Measurements from ENCODE around the gene GOLGA5.
"Not testable (repeated sequence)": the region's sequence is repeated elsewhere in the genome, so short reads cannot be mapped to it uniquely, and the experiment has no call there.

The GOLGA5 gene

GRCh38 chr14:92832137-92832700 is 38.1 kb downstream of the GOLGA5 start:
- no peak for DNase-seq (ENCODE audit: low read depth)

DNA sequence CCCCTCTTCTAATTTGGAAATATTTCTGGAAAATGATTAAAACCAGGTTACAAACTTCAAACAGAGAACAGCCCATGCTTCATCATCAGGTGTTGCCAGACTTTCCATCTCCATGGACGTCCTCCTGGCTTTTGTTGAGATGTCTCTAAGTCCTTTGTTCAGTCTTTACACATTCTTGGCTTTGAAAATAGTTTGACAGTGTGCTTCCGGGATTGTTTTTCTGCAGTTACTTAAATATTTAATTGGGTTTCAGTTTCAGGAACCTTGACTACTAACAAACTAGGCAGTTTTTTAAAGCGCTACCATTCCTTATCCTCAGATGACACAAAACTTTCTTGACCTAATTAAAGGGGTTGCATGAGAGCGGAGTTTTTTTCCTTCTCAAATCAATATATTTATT is 47.8 kb downstream of the GOLGA5 start:
- no peak for DNase-seq (ENCODE audit: low read depth)

DNA sequence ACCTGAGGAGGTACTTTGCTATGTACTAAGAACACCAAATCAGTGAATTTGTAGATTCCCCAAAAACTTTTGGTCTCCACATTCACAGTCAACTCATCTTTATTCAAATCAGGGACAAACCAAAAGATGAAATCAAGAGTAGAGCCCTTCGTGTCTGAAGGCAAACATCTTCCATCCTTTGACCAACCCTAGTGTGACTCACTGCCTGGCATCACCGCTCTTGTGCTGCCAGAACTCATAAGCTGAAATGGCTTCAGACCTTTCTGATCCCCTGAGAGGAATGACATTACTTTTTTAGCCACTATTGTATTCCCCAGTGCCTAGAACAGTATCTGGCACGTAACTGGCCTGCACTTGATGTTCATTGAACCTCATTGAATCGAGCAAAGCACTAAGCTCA is 50.1 kb downstream of the GOLGA5 start:
- no peak for DNase-seq (ENCODE audit: low read depth)

- DNase-seq (ENCODE audit: low read depth): peak; percentile 31
Observed at GRCh38 chr14:92846162-92846897, 52.2 kb downstream of the GOLGA5 start.

- no peak for DNase-seq (ENCODE audit: low read depth)
Observed at GRCh38 chr14:92847278-92847677, 53.2 kb downstream of the GOLGA5 start.

GRCh38 chr14:92847749-92848148 is 53.6 kb downstream of the GOLGA5 start:
- no peak for DNase-seq (ENCODE audit: low read depth)

GRCh38 chr14:92848887-92849286 is 54.8 kb downstream of the GOLGA5 start:
- no peak for DNase-seq (ENCODE audit: low read depth)

DNA sequence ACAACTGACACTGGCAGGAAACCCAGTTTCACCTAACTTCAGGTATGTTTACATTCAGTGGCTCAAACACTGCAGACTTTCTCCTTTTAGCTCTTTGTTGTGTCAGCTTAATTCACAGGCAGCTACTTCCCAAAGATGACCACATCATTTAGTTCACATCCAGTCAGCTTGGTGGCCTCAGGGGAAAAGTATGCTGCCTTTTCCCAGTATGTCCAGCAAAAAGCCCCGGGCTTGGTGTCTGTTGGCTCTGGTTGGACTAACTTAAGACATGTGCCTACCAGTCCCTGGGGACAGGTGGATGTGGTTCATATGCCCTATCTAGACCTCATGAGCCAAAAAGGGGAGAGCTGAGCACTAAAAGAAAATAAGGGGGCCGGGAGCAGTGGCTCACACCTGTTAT is 56.4 kb downstream of the GOLGA5 start:
- DNase-seq (ENCODE audit: low read depth): no peak

DNA sequence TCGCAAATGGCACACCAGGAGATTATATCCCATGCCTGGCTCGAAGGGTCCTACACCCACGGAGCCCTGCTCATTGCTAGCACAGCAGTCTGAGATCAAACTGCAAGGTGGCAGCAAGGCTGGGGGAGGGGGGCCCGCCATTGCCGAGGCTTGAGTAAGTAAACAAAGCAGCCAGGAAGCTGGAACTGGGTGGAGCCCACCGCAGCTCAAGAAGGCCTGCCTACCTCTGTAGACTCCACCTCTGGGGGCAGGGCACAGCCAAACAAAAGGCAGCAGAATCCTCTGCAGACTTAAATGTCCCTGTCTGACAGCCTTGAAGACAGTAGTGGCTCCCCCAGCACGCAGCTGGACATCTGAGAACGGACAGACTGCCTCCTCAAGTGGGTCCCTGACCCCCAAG is 59.0 kb downstream of the GOLGA5 start:
- DNase-seq (ENCODE audit: low read depth): not testable (repeated sequence)

DNA sequence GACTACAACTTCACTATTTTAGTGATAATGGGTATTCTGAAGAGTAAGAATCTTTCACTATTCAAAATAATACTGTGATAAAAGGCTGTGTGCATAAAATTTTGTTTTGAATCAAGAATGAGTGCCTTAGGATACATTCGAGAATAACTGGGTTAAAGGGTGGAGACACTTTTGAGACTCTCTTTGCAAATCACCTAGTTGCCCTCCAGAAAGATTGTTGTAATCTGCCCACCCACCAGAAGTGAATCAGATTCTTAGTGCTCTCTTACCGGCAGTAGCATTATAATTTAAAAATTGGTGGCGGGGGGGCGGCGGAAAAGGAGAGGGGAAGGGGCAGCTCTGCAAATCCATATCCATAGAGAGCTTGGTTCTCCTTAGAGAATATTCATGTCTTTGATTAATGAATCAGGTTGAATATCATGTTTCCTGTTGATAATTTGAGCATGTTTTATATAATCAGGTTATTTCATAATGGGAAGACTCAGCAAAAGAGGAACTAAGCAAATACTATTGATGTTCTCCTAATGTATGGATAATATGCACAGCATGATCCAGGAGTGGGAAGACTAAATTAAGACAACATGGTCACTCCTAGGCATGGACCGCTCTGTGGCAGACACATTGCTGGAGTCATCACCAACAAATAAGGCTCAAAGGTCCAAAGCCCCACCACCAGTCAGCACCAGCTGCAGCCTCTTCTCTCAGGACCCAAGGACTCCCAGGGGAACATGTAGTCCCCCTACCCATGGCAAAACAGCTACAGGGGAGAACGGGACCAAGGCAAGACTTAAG is 66.1 kb downstream of the GOLGA5 start:
- no peak for DNase-seq (ENCODE audit: low read depth)

DNA sequence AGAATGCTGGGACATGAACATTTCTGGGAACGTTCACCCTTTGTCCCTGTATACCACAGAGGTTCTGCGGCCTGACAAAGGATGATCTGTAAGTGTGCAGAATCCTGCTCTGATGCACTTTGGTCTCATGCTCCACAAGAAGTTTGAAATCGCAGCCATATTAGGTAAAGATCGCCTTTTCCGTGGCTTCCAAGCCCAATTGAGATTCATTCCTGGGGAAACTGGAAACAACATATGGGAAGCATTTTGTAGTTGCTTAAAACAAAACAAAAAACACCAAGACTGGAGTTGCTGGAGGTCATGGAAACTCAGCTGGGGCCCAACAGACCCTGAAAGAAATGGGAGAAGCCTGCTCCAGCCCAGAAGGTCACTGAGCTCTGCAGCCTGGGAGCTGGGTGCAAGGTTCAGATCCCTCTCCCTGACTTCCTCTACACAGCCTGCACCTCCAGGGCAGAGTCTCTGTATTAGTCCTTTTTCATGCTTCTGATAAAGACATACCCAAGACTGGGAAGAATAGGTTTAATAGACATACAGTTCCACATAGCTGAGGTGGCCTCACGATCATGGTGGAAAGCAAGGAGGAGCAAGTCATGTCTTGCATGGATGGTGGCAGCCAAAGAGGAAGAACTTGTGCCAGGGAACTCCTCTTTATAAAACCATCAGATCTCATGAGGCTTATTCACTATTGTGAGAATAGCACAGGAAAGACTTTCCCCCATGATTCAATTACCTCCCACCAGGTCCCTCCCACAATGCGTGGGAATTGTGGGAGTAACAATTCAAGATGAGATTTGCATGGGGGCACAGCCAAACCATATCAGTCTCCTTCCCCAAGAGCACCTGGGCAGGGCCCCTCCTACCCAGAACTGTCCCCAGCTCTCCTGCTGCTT is 68.0 kb downstream of the GOLGA5 start:
- DNase-seq (ENCODE audit: low read depth): no peak

- DNase-seq (ENCODE audit: low read depth): no peak
Observed at GRCh38 chr14:92863286-92864080, 69.4 kb downstream of the GOLGA5 start.

- no peak for DNase-seq (ENCODE audit: low read depth)
Observed at GRCh38 chr14:92865674-92866073, 71.6 kb downstream of the GOLGA5 start.

- DNase-seq (ENCODE audit: low read depth): no peak
Observed at GRCh38 chr14:92866181-92866752, 72.2 kb downstream of the GOLGA5 start.

DNA sequence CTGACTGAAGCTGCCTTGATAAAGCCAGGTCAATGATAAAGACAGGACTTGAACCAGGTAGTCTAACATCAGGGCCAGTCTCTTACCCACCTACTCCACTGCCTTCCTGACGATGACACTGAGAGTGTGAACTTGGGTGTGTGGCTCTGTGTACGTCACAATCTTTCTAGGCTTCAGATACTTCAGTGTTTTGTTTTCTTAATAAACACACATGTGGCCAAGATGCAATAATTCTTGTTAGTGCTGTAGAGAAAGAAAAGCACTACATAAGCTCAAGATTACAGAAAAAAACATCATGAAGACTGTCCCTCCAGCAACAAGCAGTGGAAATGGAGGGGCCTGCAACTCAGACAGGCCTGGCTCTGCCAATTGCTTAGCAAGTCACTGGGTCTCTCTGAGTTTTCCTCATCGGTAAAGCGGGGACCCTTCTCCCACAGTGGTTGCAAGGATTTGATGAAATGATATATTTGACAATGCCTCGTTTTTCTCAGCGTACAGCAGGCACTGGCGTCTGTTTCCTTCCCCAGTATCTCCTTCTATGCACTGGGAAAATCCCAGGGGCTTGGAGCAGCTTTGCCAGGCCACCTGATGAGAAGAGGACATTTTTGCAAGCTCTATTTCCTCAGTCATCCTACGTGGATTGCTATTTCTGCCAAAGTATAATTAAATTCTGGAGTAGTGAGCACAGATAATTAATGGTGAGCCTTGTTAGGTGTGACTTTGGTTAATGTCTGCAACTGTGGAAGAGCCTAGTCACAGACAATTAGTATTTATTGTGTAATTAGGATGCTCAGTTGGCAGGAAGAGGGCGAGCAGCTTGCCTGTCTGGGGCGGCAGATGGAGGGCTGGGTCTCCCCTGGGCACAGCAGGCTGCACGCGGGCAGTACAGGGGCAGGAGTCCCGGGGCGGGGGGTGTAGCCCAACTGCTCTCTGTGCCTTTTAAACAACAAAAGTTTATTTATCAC is 73.1 kb downstream of the GOLGA5 start:
- no peak for DNase-seq (ENCODE audit: low read depth)

DNA sequence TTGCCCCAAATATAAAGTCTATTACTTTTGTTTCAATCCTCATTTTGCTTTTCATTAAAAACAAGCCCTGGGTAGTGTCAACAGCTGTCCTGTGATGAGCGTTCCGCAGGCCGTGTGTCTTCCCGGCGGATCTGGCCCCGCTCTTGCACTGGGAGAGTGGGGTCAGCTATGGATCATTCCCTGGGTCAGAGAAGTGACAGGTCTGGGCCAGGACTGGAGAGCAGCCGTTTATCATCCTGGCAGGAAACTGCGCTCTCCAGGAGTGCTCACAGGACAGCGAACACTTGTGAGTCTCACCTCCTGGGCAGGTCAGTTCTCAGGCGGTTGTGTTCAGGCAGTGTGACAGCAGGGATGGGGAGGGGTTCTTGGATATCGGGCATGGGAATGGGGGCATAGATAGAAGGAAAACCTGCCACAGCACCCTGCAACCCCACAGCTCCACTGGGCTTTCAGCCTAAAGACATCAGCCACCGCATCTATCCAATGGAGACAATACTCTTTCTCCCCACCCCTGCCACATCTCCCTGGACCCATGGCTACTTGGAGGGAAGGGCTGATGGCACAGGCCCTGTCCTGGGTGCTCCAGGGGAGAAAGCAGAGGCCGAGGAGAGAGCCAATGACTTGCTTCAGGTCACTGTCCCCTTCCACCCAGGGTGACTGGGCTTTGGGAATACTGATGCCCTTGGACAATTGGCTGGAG is 81.0 kb downstream of the GOLGA5 start:
- no peak for DNase-seq (ENCODE audit: low read depth)

DNA sequence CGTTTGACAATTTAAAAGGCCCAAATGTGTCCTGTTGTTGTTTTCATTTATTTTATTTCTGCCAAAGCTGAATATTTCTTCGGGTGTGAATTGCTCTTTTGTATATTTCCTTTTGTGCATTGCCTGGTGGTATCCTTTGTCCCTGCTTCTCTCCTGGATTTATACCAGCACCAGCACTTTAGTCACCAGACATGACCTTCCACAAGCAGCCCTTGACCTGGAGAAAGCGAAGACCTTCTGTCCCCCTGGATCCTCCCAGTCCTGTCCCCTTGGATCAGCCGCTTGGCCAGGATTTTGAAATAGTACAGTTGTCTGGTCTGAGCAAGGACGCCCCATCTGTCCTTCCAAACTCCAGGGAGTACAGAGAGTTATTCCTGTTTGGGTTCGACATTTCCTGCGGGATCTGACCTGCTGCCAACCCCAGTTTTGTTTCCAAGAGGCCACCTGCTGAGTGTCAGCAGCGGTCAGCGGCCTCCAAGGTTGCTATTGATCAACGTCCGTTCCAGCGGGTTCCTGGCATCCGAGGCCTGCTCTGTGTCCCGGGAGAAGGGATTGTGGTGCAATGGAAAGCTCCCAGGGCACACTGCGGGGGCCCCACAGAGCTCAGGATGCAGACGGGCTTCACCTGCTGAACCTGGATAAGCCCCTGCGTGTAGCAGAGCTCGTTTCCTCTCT is 83.8 kb downstream of the GOLGA5 start:
- no peak for DNase-seq (ENCODE audit: low read depth)

DNA sequence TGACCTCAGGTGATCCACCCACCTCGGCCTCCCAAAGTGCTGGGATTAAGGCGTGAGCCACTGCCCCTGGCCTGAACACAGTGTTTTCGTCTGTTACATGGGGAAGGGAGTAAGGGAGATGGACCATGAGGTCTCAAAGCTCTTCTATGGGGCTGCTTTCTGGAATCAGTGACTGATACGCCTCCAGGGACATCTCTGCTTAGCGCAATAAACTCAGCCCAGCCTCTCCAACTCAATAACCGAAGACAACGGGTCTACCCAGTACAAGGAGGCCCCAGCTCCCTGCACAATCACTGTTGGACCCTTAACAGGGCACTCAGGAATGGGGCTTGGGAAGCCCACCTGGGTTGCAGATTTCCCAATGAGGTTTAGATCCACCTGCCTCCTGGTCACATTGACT is 86.2 kb downstream of the GOLGA5 start:
- no peak for DNase-seq (ENCODE audit: low read depth)

DNA sequence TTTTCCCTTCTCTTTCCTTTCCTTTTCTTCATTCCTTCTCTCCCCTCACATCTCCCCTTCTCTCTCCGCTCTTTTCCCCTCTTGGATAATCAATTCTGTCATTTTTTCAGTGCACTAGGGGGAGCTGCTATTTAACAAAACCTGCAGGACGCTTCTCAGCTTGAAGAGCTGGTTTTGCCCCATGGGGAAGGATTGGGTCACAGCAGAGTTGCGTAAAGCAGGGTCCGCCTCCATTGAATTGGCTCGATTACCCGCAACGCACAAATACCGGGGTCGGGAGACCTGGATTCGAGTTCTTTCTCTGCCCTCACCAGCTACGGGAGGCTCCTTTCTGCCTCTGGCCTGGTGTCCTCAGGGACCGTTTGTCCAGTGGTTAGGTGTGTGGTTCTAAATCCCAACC is 86.7 kb downstream of the GOLGA5 start:
- no peak for DNase-seq (ENCODE audit: low read depth)

Data from HS-5 (cell line).